NCI-H128 (cell line): ENCODE results near the gene JAG1.

Experiments
- DNase-seq: peaks from one replicate; lab custom pipeline; 2025; ENCODE audit not compliant: unreplicated experiment; lab: John Stamatoyannopoulos, UW

Gene JAG1

GRCh38 chr20:10653599-10654249, 20.1 kb downstream of the JAG1 start:
- DNase-seq, result no peak

GRCh38 chr20:10652660-10653261, 21.0 kb downstream of the JAG1 start:
- no peak for DNase-seq

GRCh38 chr20:10652185-10652584, 21.6 kb downstream of the JAG1 start:
- DNase-seq, result no peak

DNA sequence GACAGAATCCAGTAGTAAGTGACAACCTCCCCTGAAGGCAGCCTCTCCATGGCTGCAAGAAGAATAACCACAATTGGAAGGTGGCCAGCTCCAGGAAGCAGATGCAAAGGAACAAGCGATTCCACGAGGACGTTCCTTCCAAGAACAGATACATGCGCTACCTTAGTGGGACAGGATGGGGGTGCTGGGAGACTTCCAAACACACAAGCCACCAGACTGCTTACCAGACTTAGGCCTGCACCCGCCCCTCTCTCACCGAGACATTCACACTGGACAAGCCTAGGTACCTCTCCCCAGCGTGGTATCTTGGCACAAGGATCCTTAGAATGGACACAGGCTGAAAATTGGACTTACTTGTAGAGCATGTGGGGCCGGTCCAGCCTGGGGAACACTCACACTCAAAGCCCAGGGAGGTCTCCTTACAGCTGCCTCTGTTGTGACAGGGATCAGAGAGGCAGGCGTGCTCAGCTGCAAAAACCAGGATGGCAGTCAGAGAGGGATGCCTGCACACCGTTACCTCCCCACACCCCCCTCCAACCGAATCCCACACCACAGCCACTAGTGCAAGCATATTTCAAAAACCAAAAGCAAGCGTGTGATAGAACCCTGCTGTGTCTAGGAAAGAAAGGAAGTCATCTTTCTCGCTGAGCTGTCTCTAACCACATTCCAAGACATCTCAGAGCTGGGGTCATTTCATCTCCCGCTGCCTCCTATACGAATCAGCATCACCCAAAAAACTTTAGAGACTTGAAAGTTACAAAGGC, 22.4 kb downstream of the JAG1 start:
- no peak for DNase-seq

DNA sequence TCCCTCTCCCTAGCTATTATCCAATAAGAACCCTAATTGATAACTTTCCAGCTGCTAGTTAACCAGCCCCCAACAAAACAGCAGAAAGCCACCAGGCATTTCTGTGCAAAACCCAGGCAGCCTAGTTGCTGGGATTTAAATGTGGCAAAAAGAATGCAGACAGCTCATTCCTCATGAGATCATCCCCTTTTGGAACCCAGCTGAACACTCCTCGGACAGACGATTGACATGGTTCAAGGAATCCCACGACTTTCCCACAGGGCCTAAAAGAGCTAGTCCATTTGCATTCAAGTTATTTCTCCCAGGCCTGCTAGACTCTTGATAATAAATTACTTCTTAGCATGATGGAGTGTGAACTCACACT, 24.0 kb downstream of the JAG1 start:
- DNase-seq, result no peak

GRCh38 chr20:10649080-10649796, 24.6 kb downstream of the JAG1 start:
- DNase-seq, result no peak

DNA sequence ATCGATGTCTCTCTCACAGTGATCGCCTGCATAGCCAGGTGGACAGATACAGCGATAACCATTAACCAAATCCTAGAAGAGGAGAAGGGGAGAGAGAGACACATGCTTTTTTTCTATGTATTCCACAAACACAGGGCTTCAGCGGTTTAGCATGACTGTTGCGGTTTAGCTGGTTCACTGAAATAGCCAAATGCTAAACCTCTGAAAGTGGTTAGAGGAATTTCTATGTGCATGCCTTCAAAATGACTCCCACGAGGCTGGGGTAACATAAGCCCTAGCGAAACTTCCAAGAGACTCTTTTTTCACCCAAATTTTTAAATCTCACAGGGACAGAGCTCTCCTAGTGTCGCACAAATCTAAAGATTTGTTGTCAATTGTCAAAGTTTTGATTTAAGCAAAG, 25.1 kb downstream of the JAG1 start:
- DNase-seq, result no peak

GRCh38 chr20:10647909-10648308, 25.9 kb downstream of the JAG1 start:
- no peak for DNase-seq

DNA sequence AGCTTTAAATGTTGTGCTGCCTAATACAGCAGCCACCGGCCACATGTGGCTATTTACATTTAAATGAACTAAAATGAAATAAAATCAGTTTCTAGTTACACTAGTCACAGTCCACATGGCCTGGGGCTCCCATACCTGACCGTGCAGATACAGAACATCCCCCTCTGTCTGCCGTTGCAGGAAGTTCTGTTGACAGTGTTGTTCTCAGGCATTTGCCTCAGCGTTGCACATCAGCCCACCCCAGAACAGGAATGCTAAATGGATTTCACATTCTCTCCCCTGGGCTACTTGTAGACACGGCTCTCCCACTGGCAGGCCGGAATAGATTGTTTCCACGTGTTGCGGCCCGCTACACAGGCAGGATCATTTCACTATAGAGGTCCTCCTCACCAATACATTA, 26.3 kb downstream of the JAG1 start:
- no peak for DNase-seq

DNA sequence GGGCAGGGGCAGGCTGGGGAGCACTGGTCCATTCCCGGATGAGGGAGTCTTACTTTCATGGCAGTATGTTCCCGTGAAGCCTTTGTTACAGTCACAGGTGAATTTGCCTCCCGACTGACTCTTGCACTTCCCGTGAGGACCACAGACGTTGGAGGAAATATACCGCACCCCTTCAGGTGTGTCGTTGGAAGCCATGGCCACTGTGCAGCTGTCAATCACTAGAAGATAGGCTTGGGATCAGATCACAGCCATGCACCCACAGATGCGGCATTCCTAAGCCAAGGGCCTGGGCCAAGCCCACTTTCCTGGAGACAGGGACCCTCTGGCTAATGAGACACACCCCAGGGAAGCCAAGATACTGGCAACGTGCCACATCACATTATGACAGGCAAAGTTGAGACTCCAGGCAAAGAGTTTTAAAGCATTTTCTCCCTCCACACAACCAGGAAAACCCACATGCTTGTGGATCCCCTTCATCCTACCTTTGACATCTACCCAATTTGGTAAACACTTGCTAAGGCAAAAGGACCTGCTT, 26.8 kb downstream of the JAG1 start:
- no peak for DNase-seq

GRCh38 chr20:10646006-10646405, 27.8 kb downstream of the JAG1 start:
- no peak for DNase-seq

GRCh38 chr20:10645205-10645570, 28.6 kb downstream of the JAG1 start:
- DNase-seq, result no peak

GRCh38 chr20:10644458-10645204, 29.2 kb downstream of the JAG1 start:
- no peak for DNase-seq

DNA sequence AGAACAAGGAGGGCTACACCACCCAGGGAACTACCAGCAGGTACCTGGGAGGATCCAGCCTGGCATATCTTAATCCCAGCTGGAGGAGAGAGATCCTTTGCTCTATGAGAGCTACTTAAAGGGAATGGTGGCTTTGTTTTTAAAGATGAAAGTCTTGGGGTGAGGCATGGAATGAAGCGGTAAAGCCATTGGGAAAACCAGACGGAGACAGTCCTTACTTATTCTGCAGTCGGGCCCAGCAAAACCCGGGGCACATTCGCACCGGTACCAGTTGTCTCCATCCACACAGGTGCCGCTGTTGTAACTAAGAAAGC, 30.3 kb downstream of the JAG1 start:
- no peak for DNase-seq

DNA sequence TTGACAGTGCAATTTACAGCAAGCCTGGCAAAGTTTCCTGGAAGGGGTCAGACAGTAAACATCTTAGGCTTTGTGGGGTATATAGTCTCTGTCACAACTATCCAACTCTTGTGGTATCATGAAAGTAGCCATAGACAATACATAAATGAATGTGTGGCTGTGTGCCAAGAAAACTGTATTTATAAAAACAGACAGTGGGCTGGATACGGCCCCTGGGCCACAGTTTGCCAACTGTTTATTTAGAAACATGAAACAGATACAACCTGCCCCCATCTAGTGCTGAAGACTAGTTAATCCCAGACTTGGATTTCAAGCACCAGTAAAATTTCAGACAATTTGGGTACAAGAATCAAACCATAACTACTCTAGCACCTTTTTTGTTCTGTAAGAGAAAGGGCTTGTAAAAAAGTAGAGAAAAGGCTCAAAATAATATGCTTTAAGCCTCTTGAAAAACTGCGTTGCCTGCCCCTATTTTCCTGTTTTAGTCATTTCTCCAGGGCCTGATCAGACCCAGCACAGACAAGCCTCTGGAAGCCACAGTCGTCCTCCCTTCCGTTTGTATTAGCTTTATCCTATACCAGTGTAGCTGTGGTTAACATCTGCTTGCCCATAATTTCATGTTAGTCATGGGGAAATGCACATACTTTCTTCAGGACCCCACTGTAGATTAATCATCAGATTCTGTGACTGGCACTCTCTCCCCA, 30.8 kb downstream of the JAG1 start:
- no peak for DNase-seq

- DNase-seq, result no peak
These were observed 31.9 kb downstream of the JAG1 start for GRCh38 chr20:10641893-10642292.

DNA sequence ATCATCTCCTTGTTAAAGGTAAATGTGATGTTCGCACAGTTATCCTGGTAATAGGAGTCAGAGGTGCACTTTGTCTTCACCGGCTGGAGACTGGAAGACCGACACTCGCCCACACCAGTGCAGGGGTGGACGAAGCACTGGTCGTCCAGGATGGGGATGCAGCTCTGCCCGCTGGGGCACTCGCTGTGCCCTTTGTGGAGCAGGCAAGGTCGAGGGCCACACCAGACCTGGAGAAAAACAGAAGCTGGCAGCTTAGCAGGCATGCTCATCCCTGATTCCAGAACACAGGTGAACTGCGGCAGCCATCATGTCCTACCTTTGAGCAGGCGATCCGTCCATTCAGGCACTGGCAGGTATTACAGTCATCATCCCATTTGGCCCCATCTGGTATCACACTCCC, 32.3 kb downstream of the JAG1 start:
- DNase-seq, result no peak

- no peak for DNase-seq
These were observed 32.9 kb downstream of the JAG1 start for GRCh38 chr20:10640897-10641296.

- DNase-seq, result no peak
These were observed 33.9 kb downstream of the JAG1 start for GRCh38 chr20:10639737-10640556.
